Breast epithelium (tissue), 3 donors: ENCODE data around the gene SDK1.

Source experiments
- POLR2A ChIP-seq: fragments of 450-650 bp; IDR thresholded peaks from one replicate; pipeline ENCODE4 v1.6.1; 2016; ENCODE audit warnings: antibody characterized with exemption, mild to moderate bottlenecking, moderate library complexity
- POLR2AphosphoS5 ChIP-seq, 3 donors: sonication (generic); formaldehyde crosslinking; IDR thresholded peaks; one replicate each; pipeline ENCODE4 v1.6.1; 2017; ENCODE audit warnings: antibody characterized with exemption in 3 of 3
- TF ChIP-seq, protein P1 (sequence below), 3 donors: fragments of 450-650 bp; IDR thresholded peaks; one replicate each; pipeline ENCODE4 v1.5.1; 2016 to 2017; ENCODE audit warnings: antibody characterized with exemption in 3 of 3, mild to moderate bottlenecking in 3 of 3, moderate library complexity in 3 of 3

GRCh38 chr7:3504384-3504783 lies 203.3 kb downstream of the SDK1 start:
- TF ChIP-seq, protein P1, sequence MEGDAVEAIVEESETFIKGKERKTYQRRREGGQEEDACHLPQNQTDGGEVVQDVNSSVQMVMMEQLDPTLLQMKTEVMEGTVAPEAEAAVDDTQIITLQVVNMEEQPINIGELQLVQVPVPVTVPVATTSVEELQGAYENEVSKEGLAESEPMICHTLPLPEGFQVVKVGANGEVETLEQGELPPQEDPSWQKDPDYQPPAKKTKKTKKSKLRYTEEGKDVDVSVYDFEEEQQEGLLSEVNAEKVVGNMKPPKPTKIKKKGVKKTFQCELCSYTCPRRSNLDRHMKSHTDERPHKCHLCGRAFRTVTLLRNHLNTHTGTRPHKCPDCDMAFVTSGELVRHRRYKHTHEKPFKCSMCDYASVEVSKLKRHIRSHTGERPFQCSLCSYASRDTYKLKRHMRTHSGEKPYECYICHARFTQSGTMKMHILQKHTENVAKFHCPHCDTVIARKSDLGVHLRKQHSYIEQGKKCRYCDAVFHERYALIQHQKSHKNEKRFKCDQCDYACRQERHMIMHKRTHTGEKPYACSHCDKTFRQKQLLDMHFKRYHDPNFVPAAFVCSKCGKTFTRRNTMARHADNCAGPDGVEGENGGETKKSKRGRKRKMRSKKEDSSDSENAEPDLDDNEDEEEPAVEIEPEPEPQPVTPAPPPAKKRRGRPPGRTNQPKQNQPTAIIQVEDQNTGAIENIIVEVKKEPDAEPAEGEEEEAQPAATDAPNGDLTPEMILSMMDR (IDR thresholded peaks at IDR 0.05): no peak
- TF ChIP-seq POLR2A (no peak), POLR2AphosphoS5 (IDR thresholded peaks at IDR 0.05) (no peak)
